DOHH2 (cell line): Measurements from ENCODE around the gene HOXD8.

Experiments
- H3F3A ChIP-seq: fragments of 200-600 bp; sonication (generic), shearing (Covaris generic); 2 replicates; pipeline ENCODE4 v1.6.0; 2016; ENCODE audit warnings: antibody characterized with exemption, mild to moderate bottlenecking; ENCODE audit not compliant: control insufficient read depth, insufficient read depth
- H3K27ac ChIP-seq: fragments of 200-600 bp; sonication (generic); 2 replicates; pipeline ENCODE4 v1.5.1; 2014; ENCODE audit warnings: low read depth, mild to moderate bottlenecking, low read length, moderate library complexity
- H3K27me3 ChIP-seq: fragments of 200-600 bp; sonication (generic); 2 replicates; pipeline ENCODE4 v1.6.1; 2014; ENCODE audit warnings: mild to moderate bottlenecking, low read length, mixed read lengths; ENCODE audit not compliant: control insufficient read depth
- H3K36me3 ChIP-seq: fragments of 200-600 bp; sonication (generic); 2 replicates; pipeline ENCODE4 v1.6.1; 2014; ENCODE audit warnings: mild to moderate bottlenecking, low read length, moderate library complexity, mixed read lengths; ENCODE audit not compliant: control insufficient read depth
- H3K4me1 ChIP-seq: fragments of 200-600 bp; sonication (generic); 2 replicates; pipeline ENCODE4 v1.6.1; 2014; ENCODE audit warnings: mild to moderate bottlenecking, low read length, mixed read lengths; ENCODE audit not compliant: control insufficient read depth
- H3K4me2 ChIP-seq: fragments of 200-600 bp; sonication (generic); 2 replicates; pipeline ENCODE4 v1.6.0; 2014; ENCODE audit warnings: mild to moderate bottlenecking, low read length, moderate library complexity
- H3K4me3 ChIP-seq: fragments of 200-600 bp; sonication (generic); 2 replicates; pipeline ENCODE4 v1.5.1; 2014; ENCODE audit warnings: mild to moderate bottlenecking, low read length, mixed read lengths
- H3K79me2 ChIP-seq: fragments of 200-600 bp; sonication (generic); 2 replicates; pipeline ENCODE4 v1.6.1; 2014; ENCODE audit warnings: mild to moderate bottlenecking, low read length, mixed read lengths; ENCODE audit not compliant: control insufficient read depth
- H3K9me2 ChIP-seq: fragments of 200-600 bp; sonication (generic); replicated peaks from 2 replicates; pipeline ENCODE4 v1.6.1; 2014; ENCODE audit warnings: mild to moderate bottlenecking, low read length, mixed read lengths; ENCODE audit not compliant: control insufficient read depth
- H3K9me3 ChIP-seq: fragments of 200-600 bp; sonication (generic); 2 replicates; pipeline ENCODE4 v1.6.1; 2014; ENCODE audit warnings: antibody characterized with exemption, low read length, mixed read lengths; ENCODE audit not compliant: control insufficient read depth, insufficient read depth
- H4K20me1 ChIP-seq: fragments of 200-600 bp; sonication (generic); 2 replicates; pipeline ENCODE4 v1.6.0; 2014; ENCODE audit warnings: low read depth, mild to moderate bottlenecking, antibody characterized with exemption, low read length, moderate library complexity; ENCODE audit not compliant: control insufficient read depth, insufficient read depth
- CTCF ChIP-seq: fragments of 200-600 bp; sonication (generic); IDR thresholded peaks from one replicate; pipeline ENCODE4 v1.5.1; 2014; ENCODE audit warnings: antibody characterized with exemption, mild to moderate bottlenecking, low read depth, low read length; ENCODE audit not compliant: poor library complexity, severe bottlenecking
- EZH2phosphoT487 ChIP-seq: fragments of 200-600 bp; sonication (generic); IDR thresholded peaks from 2 replicates; pipeline ENCODE4 v1.6.1; 2017; ENCODE audit warnings: borderline replicate concordance, mild to moderate bottlenecking, antibody characterized with exemption, low read length, moderate library complexity, mixed read lengths

The HOXD8 gene

DNA sequence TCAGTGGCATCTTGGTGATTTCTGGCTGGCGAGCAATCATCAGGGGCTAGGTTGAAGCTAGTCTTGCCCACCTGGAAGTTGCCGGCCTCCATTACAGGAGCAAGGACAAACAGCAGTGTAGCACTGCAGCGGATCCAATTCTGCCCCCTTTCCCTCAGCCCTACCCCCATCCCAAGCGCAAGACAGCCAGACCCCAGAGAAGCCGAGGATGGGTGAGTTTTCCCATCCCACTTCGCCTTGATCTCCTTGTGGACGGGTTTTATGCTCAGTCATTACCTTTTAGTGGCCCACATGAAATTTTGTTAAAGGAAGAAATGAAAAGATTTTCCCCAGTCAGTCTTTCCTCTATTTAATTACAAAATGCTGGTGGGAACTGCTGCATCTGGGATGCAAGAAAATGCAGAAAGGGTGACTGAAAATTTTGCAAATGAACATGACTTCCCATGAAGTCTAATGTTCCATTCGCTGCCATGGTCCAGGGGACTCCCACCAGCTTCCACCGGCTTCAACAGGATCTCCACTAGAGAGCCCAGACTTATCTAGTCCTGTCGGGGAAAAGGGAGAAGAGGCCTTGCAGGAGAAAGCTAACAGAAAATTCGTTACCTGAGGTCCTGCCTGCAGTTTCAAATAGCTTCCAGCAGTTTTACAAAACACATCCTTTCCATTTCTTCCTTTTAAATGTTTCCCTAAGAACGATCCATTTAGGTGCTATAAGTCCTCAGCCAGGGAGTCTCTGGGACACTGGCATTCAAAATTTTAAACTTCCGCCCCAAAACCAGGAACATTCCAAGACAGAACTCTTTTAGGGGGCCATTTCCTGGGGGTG lies 8.9 kb upstream of the HOXD8 start:
- Histone ChIP-seq H3K36me3 (no peaks in the 10 kb centered on the region), H4K20me1 (no peaks in the 10 kb centered on the region), H3K27me3 (0 out of 2 replicates have a peak, but pooled peaks cover 2% of the 10 kb centered on the region)

DNA sequence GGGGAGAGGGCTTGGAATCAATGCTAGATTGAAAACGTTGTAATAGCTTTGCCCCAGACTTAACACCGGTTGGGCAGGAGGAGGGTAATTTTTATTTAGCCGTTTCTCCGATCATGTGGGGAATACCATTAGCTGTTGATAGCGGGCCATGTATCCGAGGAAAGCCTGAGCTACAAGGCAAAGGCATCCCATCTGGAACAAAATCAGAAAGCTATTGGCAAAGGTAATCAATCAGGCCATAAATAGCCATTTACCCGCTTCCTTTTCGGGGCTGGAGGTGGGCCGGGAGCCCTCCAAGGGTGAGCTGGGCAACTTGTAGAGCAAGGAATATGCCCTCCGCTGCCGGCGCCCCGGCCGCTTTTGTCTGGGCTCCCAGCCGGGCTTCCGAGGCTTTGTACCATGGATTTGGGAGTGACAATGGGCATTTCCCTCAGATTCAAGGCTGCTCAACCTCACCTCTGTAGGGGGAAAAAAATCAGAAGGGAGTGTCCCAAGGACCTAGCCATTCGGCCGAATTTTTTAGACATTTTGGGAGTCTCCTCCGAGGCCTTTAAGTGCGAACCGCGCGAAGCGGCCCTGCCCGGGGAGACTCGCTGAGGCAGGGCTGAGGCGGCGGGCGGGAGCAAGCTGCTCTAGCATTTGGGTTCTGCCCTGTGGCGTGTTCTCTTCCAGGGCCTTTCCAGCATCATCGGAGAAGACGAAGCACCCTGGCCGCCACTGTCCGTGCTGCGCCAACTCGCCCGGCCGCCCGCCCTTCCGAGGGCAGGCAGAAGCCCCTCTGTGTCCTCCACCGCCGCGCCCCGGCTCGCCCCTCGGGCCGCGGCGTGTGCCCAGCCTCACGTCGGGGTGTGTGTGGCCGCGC lies 8.1 kb upstream of the HOXD8 start:
- Histone ChIP-seq H3K9me3 (no peaks in the 10 kb centered on the region), H4K20me1 (no peaks in the 10 kb centered on the region), H3K4me2 (no peak overlapping the region), H3K27me3 (peaks cover 5% of the 10 kb centered on the region; the same call in 1 of the 2 replicates), H3K9me2 (no peaks in the 10 kb centered on the region), H3F3A (no peaks in the 10 kb centered on the region), H3K4me3 (no peak overlapping the region), H3K4me1 (no peaks in the 10 kb centered on the region), H3K27ac (no peak overlapping the region), H3K79me2 (no peaks in the 10 kb centered on the region), H3K36me3 (no peaks in the 10 kb centered on the region)
- TF ChIP-seq CTCF (no peak), EZH2phosphoT487 (no peak)

More for the DNA sequence above, 8.9 kb upstream of the HOXD8 start:
- Histone ChIP-seq H3F3A (no peaks in the 10 kb centered on the region), H3K9me2 (no peaks in the 10 kb centered on the region), H3K4me2 (no peak overlapping the region), H3K9me3 (no peaks in the 10 kb centered on the region), H3K4me1 (no peaks in the 10 kb centered on the region), H3K4me3 (no peak overlapping the region), H3K27ac (no peak overlapping the region), H3K79me2 (no peaks in the 10 kb centered on the region)
- TF ChIP-seq EZH2phosphoT487 (no peak), CTCF (no peak)

DNA sequence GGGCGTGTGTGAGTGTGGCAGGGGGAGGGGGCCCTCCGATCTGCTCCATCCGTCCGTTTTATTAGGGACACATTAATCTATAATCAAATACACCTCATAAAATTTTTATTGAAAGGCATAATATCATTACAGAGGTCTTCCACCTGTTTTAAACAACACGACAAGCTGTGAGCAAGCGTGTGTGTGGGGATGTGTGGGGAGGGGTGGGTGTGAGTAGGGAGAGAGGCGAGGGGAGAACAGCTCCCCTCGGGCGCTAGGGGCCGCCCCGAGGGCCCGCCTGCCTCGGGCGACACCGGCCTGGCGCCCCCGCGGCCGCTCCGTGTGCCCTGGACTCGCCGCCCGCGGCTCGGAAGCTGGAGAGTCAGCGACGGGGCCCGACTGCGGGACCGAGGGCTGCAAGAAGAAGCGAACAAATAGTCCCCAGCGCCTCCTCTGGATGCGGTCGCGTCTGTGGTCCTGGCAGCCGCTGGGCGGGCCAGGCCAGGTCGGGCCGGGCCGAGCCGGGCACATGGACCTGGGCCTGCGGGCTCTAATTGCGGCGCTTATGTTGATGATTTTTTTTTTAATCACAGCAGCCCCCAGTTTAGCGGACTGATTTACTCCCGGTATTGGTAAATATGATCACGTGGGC lies 7.3 kb upstream of the HOXD8 start:
- H3K27ac ChIP-seq, result no peak overlapping the region
- H3K9me3 ChIP-seq, result no peaks in the 10 kb centered on the region

More for the DNA sequence above, 7.3 kb upstream of the HOXD8 start:
- no peaks in the 10 kb centered on the region for H3K9me2 ChIP-seq
- H3K27me3 ChIP-seq, result peaks cover 10% of the 10 kb centered on the region; the same call in 1 of the 2 replicates
- no peaks in the 10 kb centered on the region for H4K20me1 ChIP-seq
- no peaks in the 10 kb centered on the region for H3F3A ChIP-seq
- no peaks in the 10 kb centered on the region for H3K36me3 ChIP-seq
- no peaks in the 10 kb centered on the region for H3K4me1 ChIP-seq
- TF ChIP-seq CTCF, result no peak
- no peak for TF ChIP-seq EZH2phosphoT487
- no peak overlapping the region for H3K4me2 ChIP-seq
- no peaks in the 10 kb centered on the region for H3K79me2 ChIP-seq
- H3K4me3 ChIP-seq, result no peak overlapping the region
